Fibroblast of peridontal ligament (primary cell): ENCODE results near the gene NRL.

Experiments used
- DNase-seq: peaks from one replicate; pipeline ENCODE4 v3.0.0-alpha.2; 2010; ENCODE audit errors: extremely low read depth

The NRL gene

GRCh38 chr14:24114532-24115421 lies at the start of gene NRL, which contains the start of gene DCAF11:
TSS of gene NRL (minus strand) at chr14:24114949. CDS start at chr14:24082848, 32,101 bp downstream.
TSS of gene DCAF11 (plus strand) at chr14:24114777. CDS start at chr14:24115595, 818 bp downstream.
- DNase-seq, result peak; percentile 100

DNA sequence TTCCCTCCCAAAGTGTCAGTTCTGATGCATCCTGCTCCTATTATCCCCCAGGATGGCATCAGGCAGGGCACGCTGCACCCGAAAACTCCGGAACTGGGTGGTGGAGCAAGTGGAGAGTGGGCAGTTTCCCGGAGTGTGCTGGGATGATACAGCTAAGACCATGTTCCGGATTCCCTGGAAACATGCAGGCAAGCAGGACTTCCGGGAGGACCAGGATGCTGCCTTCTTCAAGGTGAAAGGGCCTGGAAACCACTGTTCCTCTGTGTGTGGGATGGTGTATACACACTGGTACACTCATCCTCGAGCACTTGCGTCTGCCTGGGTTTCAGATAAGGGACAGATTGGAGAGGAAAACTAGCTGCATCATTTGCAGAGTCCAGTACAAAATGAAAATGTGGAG lies 47.3 kb upstream of the NRL start:
- peak; percentile 16 for DNase-seq

DNA sequence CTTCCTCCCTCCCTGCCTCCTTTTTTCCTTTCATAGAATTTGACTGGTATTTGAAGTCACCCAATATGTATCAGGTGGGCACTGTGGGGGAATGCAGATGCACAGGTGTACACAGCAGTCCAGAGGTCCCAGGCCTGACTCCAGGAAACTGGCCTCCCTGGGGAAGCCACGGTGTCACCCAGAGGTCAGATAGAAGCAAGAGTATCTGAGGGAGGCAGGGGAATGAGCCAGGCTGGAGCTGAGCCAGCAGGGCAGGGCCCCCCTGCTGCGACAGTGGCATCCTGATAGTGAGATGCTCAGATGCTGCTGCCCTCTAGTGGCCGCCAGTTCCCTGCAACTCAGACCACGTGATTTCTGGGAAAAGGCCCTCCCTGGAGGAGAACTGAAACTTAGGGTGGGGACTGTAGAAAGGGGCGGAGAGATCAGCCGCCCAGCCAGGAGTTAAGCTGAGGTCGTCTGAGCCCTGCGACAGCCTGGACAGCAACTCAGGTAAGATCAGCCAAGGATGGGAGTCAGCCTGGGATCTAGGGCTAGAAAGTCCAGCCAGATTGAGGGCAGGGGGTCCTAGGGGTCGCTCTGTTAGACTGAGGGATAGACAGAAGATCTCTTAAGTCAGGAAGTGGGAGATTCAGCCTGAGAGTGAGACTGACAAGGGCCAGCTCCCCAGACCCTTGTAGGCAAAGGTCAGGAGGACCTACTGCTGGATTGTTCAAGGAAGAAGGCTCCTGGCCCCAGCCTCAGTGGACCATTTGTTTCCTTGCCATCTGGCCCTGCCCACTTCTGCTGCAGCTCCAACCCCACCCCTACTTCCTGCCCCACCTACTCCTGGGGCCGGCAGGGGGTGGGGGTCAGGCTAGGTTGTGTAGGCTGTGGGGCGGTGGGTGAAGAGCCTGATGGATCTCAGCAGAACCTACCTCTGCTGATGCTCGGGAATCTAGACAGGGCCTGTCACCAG lies 46.4 kb upstream of the NRL start, which contains the start of gene IRF9:
TSS of gene IRF9 (plus strand) at position 416 of the 955 bp plus-strand sequence. CDS start 880 bp downstream, outside the sequence.
- DNase-seq, result peak; percentile 97

GRCh38 chr14:24160499-24160849 lies 45.7 kb upstream of the NRL start:
- no peak for DNase-seq

GRCh38 chr14:24159777-24160498 lies 45.2 kb upstream of the NRL start:
- no peak for DNase-seq

DNA sequence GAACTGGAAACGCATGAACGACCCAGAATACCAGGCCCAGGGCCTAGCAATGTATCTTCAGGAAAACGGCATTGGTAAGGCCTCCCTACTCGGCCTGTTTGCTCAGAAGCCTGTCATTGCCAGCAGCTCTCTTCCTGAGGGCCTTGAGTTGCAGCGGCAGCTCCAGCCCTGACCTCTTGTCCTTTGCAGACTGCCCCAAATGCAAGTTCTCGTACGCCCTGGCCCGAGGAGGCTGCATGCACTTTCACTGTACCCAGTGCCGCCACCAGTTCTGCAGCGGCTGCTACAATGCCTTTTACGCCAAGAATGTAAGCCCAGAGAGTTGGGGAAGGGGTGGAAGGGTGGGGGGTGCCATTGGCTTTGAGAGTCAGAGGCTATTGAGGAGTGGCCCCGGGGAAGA lies 42.6 kb upstream of the NRL start:
- no peak for DNase-seq

GRCh38 chr14:24156840-24157239 lies 42.1 kb upstream of the NRL start:
- no peak for DNase-seq

DNA sequence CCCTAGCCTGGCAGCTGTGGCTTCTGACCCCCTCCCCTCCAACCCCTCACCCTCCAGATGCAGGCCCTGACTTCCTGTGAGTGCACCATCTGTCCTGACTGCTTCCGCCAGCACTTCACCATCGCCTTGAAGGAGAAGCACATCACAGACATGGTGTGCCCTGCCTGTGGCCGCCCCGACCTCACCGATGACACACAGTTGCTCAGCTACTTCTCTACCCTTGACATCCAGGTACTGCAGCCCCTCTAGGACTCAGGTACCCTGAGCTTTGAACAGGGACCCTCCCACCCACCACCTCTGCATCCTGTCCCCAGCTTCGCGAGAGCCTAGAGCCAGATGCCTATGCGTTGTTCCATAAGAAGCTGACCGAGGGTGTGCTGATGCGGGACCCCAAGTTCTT lies 40.4 kb upstream of the NRL start:
- no peak for DNase-seq

GRCh38 chr14:24151404-24152080 lies 36.8 kb upstream of the NRL start:
- DNase-seq, result no peak

- no peak for DNase-seq
Measured at GRCh38 chr14:24150993-24151392, 36.2 kb upstream of the NRL start.

DNA sequence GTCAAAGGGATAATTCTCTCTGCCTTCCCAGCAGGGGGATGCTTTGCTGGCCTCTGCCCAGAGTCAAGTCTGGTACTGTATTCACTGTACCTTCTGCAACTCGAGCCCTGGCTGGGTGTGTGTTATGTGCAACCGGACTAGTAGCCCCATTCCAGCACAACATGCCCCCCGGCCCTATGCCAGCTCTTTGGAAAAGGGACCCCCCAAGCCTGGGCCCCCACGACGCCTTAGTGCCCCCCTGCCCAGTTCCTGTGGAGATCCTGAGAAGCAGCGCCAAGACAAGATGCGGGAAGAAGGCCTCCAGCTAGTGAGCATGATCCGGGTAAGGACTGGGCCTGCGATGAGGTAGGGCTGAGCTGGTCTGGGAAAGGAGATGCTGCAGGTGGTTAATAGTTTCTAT lies 35.8 kb upstream of the NRL start:
- no peak for DNase-seq

GRCh38 chr14:24150061-24150460 lies 35.3 kb upstream of the NRL start:
- DNase-seq, result no peak

- no peak for DNase-seq
Measured at GRCh38 chr14:24149302-24149969, 34.7 kb upstream of the NRL start.

GRCh38 chr14:24147761-24148428 lies 33.1 kb upstream of the NRL start:
- DNase-seq, result no peak

DNA sequence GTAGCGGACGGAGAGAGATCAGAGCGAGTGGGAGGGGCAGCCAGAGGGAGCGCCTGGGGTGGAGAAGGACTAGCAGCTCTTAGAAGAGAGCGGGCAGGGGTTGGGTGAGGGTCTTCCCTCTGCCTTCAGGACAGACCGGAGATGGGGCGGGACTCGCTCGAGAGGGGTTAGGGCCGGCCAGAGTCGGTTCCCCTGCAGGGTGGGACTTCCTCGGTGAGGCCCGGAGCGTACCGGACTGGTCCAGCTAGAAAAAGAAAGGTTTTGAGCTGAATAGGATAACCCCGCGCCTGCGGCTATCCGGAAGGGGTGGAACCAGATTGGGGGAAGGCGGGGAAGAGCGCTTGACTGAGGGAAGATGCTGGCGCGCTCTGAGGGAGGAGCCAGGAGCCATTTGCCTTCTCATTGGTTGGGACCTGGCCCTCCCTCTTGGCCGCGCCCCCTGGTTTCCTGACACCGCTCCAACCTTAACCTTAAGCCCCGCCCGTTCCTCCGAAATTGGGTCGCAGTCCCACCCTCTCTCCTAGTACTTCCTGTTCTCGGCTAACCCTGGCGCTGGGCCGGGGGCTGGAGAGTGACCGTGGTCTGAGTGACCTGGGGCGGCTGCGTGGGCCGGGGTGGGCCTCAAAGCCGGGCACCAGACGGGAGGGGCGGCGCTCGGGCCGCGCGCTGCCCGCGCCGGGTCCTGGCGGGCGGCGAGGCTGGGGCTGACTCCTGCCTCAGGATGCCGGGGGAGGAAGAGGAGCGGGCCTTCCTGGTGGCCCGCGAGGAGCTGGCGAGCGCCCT lies 32.4 kb upstream of the NRL start, which contains the start of gene RNF31:
TSS of gene RNF31 (plus strand) at position 521 of the 783 bp plus-strand sequence. CDS start at position 722, 201 bp downstream.
- peak; percentile 97 for DNase-seq

DNA sequence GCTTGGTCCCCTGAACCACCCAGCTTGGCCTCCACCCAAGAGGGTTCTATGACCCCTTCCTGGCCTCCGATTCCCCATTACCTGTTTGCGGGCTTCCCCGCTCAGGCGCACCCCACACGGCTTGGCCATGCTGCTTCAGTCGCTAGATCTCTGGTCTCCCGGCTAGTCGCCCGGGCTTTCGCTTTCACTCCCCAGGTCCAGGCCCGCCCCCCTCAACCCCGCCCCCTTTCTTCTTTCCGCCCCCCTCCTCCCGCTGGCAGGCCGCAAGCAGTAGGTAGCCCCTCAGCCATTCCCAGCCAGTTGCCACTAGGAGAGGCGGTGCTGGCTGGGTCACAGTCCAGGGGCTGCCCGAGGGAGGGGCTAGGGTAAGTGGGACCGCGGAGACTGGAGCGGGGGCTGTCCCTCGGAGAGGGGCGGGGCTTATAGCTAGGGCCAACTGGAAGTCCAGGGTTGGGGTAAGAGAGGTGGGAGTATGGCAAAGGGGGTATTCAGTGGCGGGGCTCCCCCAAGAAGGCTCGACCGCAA lies 31.8 kb upstream of the NRL start, which contains the start of gene PSME2:
TSS of gene PSME2 (minus strand) at position 158 of the 525 bp plus-strand sequence. CDS start at position 129, 29 bp downstream.
- DNase-seq, result peak; percentile 89

DNA sequence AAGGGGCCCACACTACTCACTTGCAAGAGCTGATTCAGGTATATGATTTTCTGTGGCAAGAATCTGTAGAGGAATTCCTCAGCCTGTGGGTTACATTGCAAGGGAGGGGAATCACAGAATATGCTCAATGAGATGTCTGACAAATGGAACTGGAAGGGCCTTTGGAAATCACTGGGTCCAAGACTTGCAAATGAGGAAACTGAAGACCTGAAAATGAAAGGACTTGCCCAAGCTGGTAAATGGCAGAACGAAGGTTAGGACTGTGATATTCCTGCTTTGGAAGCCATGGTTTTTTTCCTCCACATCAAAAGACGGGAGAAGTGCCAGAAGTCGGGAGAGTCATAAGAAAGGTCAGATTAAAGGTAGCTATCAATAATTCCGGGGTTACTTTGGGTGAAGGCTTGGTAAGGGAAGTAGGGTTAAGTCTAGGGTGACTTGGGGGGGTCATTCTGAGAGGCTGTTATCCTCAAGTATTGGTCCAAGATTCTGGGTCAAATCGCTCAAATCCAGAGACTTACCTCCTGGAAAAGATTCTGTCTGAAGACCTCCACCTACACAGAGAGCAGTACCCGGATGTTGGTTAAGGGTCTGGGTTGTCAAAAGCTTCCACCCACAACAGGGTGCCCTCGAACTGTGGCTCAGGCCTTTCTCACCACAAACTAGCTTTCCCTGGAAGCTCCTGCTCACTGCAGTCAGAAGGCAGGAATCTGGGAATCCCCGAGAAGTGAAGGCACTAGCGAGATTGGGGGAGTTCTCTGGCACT lies 31.1 kb upstream of the NRL start:
- DNase-seq, result peak; percentile 10

- DNase-seq, result no peak
Measured at GRCh38 chr14:24145219-24145618, 30.5 kb upstream of the NRL start.
